ENCODE data around the gene TAF11L6.
"Not testable (repeated sequence)": the region's sequence is repeated elsewhere in the genome, so short reads cannot be mapped to it uniquely, and the experiment has no call there.

TAF11L6 gene

GRCh38 chr5:17519508-17519907 lies 9.0 kb upstream of the TAF11L6 start:
- not testable (repeated sequence) for H3K9me3 ChIP-seq (ENCODE audit: insufficient read depth, low read depth, low read length); H3K27ac ChIP-seq (ENCODE audit: low read length); H3K36me3 ChIP-seq (ENCODE audit: insufficient read depth, low read depth, low read length); H3K4me1 ChIP-seq (ENCODE audit: insufficient read depth, low read length); H3K4me3 ChIP-seq (ENCODE audit: low read length); H3K27me3 ChIP-seq (ENCODE audit: insufficient read depth, low read length); H3K9ac ChIP-seq (ENCODE audit: low read depth, low read length)

GRCh38 chr5:17521501-17521900 lies 7.0 kb upstream of the TAF11L6 start, which contains the start of gene TAF11L4:
Gene TAF11L4, plus strand, starts transcription at chr5:17521801.
- H3K9ac ChIP-seq (ENCODE audit: low read depth, low read length); H3K9me3 ChIP-seq (ENCODE audit: insufficient read depth, low read depth, low read length); H3K27ac ChIP-seq (ENCODE audit: low read length); H3K36me3 ChIP-seq (ENCODE audit: insufficient read depth, low read depth, low read length); H3K4me1 ChIP-seq (ENCODE audit: insufficient read depth, low read length); H3K27me3 ChIP-seq (ENCODE audit: insufficient read depth, low read length); H3K4me3 ChIP-seq (ENCODE audit: low read length): not testable (repeated sequence)

GRCh38 chr5:17524935-17525334 lies 3.5 kb upstream of the TAF11L6 start, which contains the start of gene TAF11L5:
Gene TAF11L5, plus strand, starts transcription at chr5:17525235.
- not testable (repeated sequence) for H3K27ac ChIP-seq (ENCODE audit: low read length); H3K27me3 ChIP-seq (ENCODE audit: insufficient read depth, low read length); H3K4me1 ChIP-seq (ENCODE audit: insufficient read depth, low read length); H3K9ac ChIP-seq (ENCODE audit: low read depth, low read length); H3K9me3 ChIP-seq (ENCODE audit: insufficient read depth, low read depth, low read length); H3K4me3 ChIP-seq (ENCODE audit: low read length); H3K36me3 ChIP-seq (ENCODE audit: insufficient read depth, low read depth, low read length)

- not testable (repeated sequence) for H3K9me3 ChIP-seq (ENCODE audit: insufficient read depth, low read depth, low read length); H3K4me3 ChIP-seq (ENCODE audit: low read length); H3K27ac ChIP-seq (ENCODE audit: low read length); H3K27me3 ChIP-seq (ENCODE audit: insufficient read depth, low read length); H3K9ac ChIP-seq (ENCODE audit: low read depth, low read length); H3K4me1 ChIP-seq (ENCODE audit: insufficient read depth, low read length); H3K36me3 ChIP-seq (ENCODE audit: insufficient read depth, low read depth, low read length)
Measured at GRCh38 chr5:17526504-17526903, 2.0 kb upstream of the TAF11L6 start.

All from iPS-20b (cell line).